Frontal cortex (tissue), 4 donors: ENCODE measurements around the gene MMS22L. TPM values are rescaled to one million over a fixed set of nuclear protein-coding genes. Genes with fewer than 3 reads are reported as not detected.

Experiments
- DNase-seq, 2 donors: peaks; one replicate each; pipeline ENCODE4 v3.0.0; 2012; ENCODE audit warnings: low spot score in 2 of 2
- FAIRE-seq: peaks from 2 replicates; lab custom pipeline; 2012; peaks lifted over from hg19 to GRCh38; lab: Jason Lieb, UNC
- total RNA-seq: library from RNA; depleted of rRNA; stranded (reverse); fragments of >200 nt; gene quantifications from one replicate; pipeline ENCODE4 v1.2.3, GENCODE V29; 2014
- donor health status: control.
- donor health status: control.
- donor health status: control.

The MMS22L gene, protein sequence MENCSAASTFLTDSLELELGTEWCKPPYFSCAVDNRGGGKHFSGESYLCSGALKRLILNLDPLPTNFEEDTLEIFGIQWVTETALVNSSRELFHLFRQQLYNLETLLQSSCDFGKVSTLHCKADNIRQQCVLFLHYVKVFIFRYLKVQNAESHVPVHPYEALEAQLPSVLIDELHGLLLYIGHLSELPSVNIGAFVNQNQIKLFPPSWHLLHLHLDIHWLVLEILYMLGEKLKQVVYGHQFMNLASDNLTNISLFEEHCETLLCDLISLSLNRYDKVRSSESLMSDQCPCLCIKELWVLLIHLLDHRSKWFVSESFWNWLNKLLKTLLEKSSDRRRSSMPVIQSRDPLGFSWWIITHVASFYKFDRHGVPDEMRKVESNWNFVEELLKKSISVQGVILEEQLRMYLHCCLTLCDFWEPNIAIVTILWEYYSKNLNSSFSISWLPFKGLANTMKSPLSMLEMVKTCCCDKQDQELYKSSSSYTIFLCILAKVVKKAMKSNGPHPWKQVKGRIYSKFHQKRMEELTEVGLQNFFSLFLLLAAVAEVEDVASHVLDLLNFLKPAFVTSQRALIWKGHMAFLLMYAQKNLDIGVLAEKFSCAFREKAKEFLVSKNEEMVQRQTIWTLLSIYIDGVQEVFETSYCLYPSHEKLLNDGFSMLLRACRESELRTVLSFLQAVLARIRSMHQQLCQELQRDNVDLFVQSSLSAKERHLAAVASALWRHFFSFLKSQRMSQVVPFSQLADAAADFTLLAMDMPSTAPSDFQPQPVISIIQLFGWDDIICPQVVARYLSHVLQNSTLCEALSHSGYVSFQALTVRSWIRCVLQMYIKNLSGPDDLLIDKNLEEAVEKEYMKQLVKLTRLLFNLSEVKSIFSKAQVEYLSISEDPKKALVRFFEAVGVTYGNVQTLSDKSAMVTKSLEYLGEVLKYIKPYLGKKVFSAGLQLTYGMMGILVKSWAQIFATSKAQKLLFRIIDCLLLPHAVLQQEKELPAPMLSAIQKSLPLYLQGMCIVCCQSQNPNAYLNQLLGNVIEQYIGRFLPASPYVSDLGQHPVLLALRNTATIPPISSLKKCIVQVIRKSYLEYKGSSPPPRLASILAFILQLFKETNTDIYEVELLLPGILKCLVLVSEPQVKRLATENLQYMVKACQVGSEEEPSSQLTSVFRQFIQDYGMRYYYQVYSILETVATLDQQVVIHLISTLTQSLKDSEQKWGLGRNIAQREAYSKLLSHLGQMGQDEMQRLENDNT
- 9.4 TPM for total RNA-seq

DNA sequence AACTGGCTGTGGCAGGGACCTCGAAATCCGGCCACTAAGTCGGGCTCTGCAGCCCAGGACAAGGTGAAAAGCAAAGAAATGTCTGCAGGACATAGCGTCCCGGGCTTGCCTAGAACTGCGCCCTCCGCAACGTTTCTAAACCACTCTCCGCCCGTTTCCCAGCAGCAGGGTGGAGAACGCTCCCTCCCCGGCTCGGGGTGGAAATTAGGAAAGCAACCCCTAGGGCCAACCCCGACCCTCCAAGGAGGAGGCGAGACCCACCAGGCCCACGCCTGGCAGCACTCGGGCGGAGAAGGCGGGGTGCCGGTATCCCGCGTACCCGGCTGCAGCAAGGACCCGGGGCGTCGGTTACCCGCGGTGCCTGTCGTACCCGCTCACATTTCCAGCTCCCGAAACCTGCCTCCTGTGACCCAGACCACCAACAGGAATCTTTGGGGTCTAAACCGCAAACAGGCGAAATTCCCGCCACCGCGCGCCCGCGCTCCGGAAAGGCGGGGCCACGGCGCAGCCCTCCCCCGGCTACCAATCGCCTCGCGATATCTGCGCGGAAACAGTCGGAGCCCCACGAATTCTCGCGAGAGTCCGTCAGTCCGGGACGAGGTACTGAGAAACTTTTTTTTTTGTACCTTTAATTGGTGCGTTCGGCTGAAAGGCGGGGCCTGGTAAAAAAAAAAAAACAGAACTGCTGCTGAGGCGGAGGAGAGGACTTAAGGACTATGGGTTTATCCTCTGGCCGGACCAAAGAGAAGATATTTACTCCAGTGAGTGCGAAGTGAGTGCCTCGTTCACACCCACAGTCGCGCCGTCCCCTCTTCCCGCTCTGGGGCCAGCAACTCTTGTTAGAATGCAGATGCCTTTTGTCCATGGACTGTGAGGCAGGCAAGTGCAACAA, at the start of gene MMS22L:
Gene MMS22L, minus strand, starts transcription at position 491 of the 892 bp plus-strand sequence. CDS start 739 bp downstream, outside the sequence.
- DNase-seq (peak; percentile 65 to 86), FAIRE-seq (no peak)

DNA sequence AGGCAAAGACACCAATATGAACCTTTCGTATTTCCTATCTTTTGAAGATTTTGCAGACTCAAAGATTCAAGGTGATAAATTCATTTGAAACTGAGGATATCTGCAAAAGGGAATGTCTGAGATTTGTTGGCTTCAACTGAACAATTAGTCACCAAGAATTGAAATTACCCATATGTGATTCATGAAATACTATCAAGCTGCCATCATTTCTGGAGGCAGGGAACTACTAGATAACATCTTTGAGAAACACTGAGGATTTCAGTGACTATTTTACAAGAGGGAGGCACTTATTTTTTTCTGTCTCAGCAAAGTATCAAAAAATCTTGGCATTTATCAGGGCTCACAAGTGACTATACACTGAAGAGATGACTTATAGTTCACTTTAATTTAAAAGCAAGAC, 39.8 kb upstream of the MMS22L start:
- no peak for DNase-seq
- FAIRE-seq = no peak

DNA sequence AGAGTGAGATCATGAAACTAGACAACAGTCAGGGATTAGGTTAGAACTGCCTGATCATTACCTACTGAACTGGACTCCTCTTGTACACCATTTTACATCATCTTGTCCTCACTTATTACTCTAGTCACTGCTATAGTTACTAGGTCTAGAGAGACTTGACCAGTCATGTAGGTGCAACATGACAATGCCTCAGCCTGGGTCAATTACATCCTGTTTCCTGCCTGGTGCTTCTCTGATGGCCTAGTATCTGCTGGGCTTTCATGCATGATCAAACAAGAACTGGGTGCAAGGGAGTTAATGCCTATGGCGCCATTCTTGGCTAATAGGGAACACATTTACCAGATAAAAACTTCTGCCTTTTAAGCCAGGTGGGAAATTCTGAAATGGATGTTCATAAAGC, 39.2 kb upstream of the MMS22L start:
- DNase-seq = no peak
- FAIRE-seq = no peak

DNA sequence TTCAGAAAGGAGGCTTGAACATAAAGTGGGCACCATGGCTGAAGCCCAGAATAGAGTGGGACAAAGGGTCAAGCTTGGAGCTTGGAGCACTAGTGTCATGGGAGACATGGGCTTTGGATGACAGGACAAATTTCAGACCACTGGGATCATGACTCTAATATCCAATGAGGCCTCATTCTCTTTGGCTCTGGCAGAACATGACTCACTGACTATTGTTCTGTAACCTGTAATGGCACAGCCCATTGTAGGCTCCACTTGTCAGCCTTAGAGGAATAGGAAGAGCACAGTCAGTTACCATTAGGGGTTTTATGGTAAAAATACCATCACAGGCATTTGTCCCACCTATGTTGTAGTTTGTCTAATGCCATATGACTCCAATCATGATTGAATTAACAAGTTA, 34.0 kb upstream of the MMS22L start:
- DNase-seq (no peak), FAIRE-seq (no peak)

DNA sequence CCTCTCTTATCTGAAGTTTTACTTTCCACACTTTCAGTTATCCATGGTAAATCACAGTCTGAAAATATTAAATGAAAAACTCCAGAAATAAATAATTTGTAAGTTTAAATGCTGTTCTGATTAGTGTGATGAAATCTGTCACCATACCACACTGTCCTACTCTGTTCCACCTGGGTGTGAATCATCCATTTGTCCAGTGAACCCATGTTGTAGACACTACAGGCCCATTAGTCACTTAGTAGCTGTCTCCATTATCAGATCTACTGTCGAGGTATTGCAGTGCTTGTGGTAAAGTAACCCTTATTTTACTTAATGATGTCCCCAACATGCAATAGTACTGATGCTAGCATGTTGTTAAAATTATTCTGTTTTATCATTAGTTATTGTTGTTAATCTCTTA, 29.2 kb upstream of the MMS22L start:
- no peak for DNase-seq

DNA sequence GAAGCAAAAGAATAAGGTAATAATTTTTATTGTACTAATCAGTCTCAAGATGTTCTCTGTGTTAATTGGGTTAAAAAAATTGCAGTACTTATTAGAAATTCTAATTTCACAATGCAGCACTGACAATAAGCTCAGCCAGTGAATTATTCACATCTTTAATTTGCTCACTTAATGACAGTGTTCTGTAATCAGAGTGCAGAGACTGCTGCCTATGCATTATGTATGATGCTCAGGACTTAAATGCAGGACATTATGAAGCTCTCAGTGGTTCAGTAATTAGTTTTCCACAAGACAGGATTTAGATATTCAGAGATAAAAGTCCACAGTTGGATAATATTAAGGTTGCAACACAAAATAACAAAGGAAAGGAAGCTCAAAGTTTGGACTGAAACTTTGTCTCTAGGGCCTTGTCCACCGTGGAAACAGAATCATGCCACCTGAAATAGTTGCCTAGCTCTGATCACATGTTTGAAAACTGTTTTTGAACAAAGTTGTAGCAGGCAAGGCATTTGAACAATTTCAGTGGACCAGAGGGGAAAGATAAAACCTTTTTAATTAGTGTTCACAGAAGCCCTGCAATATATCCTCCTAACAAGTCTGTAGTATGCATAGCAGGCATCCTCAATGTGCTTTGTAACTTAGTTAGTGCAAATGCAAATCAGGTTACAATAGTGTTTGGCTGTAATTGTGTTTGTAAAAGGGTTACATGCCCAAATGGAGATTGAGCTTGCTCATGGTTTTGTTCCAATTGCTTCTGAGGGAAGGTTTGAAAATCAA, 23.7 kb upstream of the MMS22L start:
- no peak for FAIRE-seq
- no peak for DNase-seq

More for the DNA sequence above, 29.2 kb upstream of the MMS22L start:
- FAIRE-seq = no peak

DNA sequence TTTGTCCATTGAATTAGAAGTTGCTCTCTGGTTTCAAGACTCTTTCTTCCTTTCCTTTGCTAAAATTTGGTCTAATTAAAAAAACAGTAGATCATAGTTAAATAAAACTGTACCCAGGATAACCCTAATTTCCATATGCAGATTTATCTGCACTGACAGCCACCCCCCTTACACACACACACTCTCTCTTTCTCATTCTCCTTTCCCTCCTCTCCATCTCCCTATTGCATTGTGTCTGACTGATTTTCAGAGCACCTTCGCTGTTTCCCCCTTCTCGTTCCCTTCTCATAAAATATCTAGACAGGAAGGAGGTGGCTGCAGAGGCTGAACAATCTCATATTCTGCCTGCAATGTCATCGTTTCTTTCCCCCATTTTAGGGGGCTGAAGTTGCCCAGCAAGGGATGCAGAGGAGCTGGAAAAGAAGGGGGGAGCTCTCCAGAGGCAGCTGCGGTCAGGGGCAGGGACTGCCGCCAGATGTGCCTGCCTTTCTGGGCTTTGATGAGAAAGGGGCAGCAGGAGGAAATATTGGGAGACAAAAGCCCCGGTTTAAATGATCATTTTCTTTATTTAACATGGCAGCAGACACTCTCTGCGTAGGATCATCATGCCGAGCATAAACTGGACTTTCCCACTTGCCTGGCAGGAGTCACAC, 22.5 kb upstream of the MMS22L start:
- FAIRE-seq (no peak), DNase-seq (no peak)

DNA sequence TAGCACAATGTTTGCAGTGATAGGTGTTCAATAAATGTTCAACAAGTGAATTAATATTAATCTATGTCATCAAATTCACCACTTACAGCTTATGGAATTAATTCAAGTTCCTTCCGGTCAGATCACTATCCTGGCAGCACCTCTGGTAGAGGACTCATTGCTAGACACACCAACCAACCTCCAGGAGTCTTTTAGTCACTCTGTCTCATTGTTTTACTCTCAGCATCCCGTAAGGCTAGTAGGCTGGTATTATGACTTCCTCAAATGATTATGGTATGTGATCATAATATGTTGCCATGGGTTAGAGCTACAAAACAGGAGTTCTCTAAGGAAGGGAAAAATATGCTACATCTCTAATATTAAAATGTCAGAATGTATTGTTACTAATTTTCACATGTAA, 21.7 kb upstream of the MMS22L start:
- DNase-seq (no peak), FAIRE-seq (no peak)

DNA sequence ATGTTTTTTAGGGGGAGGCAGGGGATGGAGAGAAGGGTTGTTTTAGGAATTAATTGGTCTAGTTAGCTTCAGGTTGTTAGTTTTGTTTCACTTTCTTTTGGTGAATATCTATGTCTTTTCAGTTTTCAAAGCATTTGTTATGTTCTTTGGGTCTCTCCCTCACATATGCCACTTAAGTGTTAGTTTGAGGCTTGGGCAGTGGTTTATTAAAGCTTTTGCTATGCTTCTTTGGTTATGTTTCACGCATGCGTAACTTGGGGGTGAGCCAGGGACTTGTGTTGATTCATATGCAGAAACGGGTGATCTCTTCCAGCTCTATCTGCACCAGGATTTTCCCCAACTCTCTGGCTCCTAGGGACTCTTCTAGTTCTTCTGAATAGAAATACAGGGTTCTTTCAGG, 11.4 kb upstream of the MMS22L start:
- no peak for FAIRE-seq
- DNase-seq = no peak

DNA sequence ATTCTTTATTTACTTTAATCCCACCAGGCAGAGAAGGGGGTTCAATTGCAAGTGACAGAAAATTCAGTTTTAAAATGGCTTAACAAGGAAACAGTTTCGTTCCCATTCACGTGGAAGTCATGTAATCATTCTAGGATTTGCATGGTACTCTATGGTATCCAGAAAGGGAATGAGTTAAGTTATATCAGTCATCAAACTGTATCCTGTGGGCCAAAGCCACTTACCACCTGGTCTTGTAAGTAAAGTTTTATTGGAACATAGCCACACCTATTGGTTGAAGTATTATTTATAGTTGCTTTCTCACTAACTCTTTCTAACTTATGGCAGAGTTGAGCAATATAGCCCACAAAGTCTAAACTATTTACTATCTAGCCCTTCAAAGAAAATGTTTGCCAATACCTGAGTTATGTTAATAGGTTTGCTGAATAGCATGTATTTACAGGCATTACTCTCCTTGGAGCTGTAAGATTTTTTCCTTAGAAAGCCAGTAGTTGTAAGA, 10.2 kb upstream of the MMS22L start:
- DNase-seq (no peak), FAIRE-seq (no peak)

DNA sequence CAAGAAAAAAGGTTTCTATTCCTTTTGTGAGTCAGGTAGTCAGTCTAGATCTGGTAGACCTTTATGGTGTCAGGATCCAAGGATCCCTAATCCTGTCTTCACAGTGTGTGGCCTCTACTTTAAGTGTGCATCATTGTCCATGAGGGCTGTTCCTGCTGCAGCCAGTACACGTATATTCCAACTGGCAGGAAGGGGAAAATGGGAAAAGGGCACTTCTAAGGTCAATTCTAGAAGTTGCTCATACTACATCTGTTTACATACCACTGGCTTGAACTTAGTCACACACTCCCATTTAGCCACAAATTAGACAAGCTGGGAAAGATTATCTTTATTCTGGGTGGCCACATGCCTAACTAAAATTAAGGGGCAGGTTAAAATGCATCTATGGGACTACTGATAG, 9.7 kb upstream of the MMS22L start:
- FAIRE-seq = no peak

DNA sequence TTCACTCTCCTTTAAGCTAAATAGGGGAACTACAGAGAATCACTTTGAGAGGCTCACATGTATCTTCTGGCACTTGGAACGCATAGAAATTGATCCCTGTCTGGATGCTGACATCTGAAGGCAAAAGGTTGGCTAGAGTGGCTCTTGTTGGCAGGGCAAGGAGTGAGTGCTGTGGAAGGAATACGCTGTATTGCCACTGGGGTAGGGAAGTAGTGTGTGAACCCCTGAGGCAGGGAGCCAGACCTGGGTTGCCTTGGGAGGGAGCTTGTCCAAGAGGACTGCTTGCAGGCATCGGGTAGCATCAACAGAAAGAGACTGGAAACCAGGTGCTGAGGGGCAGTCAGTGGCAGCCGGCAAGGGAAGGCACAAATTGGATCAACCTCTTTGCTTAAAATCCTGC, 8.9 kb upstream of the MMS22L start:
- FAIRE-seq (no peak), DNase-seq (no peak)

More for the DNA sequence above, 9.7 kb upstream of the MMS22L start:
- DNase-seq = no peak

DNA sequence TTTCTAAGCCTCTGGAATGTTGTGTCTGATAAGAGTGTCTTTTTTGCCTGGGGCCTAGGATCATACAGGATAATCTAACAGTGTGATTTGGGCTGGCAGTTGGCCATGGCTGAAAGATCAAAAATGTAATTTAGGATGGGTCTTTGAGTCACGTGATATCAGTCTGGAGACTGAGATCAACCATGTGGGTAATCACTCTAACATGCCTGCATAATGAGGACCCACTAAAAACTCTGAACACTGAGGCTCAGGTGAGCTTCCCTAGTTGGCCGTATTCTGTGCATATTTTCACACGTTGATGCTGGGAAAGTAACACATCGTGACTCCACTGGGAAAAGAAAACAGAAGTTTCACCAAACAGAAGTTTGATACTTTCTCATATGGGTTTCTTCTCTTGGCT, 6.3 kb upstream of the MMS22L start:
- FAIRE-seq = no peak

DNA sequence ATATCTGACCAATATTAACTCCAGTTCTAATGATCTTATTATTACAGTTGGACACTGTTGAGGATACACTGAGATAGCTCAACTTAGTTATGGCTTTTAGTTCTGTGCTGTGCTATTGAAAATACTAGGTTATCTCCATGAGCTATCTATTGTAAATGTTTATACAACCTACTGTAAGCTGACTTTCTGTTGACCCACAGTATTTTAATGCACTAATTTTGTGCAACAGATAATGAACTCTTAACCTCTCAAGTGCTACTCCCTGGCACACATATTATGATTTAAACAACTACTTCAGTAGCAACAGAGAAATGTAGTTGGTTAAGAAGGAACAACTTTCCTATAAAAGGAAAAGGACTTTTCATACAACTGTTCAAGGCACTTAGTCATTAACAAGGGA, 5.2 kb upstream of the MMS22L start:
- FAIRE-seq (no peak), DNase-seq (no peak)

More for the DNA sequence above, 6.3 kb upstream of the MMS22L start:
- no peak for DNase-seq

DNA sequence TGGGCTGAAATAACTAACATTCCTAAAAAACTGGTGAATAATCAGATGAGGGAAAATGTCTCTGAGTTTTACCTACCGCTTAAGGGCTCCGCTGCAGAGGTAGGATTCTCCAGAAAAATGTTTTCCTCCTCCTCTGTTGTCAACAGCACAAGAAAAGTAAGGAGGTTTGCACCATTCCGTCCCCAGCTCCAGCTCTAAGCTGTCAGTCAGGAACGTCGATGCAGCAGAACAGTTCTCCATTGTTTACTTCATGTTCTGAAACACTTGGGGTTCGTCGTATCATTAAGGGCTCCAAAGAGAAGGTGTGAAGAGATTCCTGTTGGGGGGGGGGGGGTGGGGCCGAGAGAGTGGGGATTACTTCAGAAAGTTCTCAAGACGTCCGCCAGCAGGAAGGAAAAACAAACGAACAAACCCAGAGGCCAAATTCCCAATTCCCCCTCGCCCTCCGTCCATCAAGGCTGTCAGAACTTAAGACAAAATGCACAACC, 734 bp downstream of the MMS22L start:
- FAIRE-seq (no peak), DNase-seq (no peak)

DNA sequence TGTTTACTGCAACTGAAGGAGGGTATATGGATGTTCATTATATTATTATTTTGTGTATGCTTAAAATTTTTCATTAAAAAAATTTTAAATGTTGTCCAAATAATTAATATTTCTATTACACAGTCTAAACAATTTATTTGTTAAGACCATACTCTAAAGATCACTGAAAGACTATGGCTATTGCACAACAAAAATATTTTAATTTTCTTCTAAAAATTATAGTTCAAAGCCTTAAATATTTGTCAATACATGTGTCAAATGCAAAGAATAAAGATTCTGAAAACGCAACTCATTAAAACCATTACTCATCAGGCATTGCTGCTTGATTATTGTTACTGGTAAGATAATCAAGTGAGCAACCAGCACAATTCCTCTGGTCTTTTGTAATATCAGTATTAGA, 2.2 kb downstream of the MMS22L start:
- FAIRE-seq (no peak), DNase-seq (no peak)

DNA sequence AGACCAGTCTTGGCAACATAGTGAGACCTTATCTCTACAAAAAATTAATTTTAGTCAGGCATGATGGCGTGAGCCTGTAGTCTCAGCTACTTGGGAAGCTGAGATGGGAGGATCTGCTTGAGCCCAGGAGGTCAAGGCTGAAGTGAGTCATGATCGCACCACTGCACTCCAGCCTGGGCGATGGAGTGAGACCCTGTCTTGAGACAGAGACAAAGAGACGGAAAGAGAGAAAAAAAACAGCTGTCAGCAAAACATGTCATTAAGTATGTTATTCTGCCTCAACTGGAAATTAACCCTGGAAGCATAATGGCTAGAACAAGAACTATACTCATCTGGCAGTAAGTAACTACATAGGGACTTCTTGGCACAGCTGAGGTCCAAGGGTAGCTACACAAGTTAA, 7.2 kb downstream of the MMS22L start:
- no peak for DNase-seq
- FAIRE-seq = no peak

DNA sequence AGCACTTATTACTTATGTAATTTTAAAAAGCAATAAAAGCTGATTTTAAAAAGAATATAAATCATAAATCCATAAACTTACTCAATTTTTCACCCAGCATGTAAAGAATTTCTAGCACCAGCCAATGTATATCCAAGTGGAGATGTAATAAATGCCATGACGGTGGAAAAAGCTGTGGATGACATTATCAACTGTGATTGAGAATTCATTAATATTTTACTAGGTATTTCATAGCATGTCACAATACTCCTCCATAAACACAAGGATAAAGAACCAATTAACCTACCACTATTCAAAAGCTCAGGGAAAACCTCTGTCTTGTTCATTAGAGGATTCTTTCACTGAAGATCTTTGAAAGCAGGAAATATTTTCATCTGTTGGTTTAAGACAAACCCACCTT, 13.2 kb downstream of the MMS22L start:
- DNase-seq = no peak
- no peak for FAIRE-seq
